OCI-LY1 (cell line): ENCODE results near the gene IL17RB.

ENCODE experiments used
- H2AFZ ChIP-seq: fragments of 200-600 bp; sonication (generic), shearing (Covaris generic); 2 replicates; pipeline ENCODE4 v1.6.0; 2014; ENCODE audit warnings: antibody characterized with exemption, mild to moderate bottlenecking, low read length
- H3F3A ChIP-seq: fragments of 200-600 bp; sonication (generic), shearing (Covaris generic); 2 replicates; pipeline ENCODE4 v1.6.0; 2014; ENCODE audit warnings: mild to moderate bottlenecking, antibody characterized with exemption, low read length, moderate library complexity; ENCODE audit not compliant: insufficient read depth
- H3K27ac ChIP-seq: fragments of 200-600 bp; sonication (generic); 2 replicates; pipeline ENCODE4 v1.5.1; 2014; ENCODE audit warnings: low read length, mixed run types, mild to moderate bottlenecking, low read depth; ENCODE audit not compliant: poor library complexity, severe bottlenecking
- H3K27me3 ChIP-seq: fragments of 200-600 bp; sonication (generic); 2 replicates; pipeline ENCODE4 v1.6.0; 2014; ENCODE audit warnings: antibody characterized with exemption, mild to moderate bottlenecking, low read length, moderate library complexity; ENCODE audit not compliant: insufficient read depth
- H3K36me3 ChIP-seq: fragments of 200-600 bp; sonication (generic); 2 replicates; pipeline ENCODE4 v1.6.1; 2014; ENCODE audit warnings: mild to moderate bottlenecking, antibody characterized with exemption, low read length, moderate library complexity, mixed read lengths; ENCODE audit not compliant: insufficient read depth
- H3K4me1 ChIP-seq: fragments of 200-600 bp; sonication (generic); 2 replicates; pipeline ENCODE4 v1.5.1; 2014; ENCODE audit warnings: mild to moderate bottlenecking, low read length, moderate library complexity; ENCODE audit not compliant: insufficient read depth, severe bottlenecking
- H3K4me2 ChIP-seq: fragments of 200-600 bp; sonication (generic), shearing (Covaris generic); 2 replicates; pipeline ENCODE4 v1.6.1; 2014; ENCODE audit warnings: low read length
- H3K4me3 ChIP-seq: fragments of 200-600 bp; sonication (generic); 2 replicates; pipeline ENCODE4 v1.5.1; 2014; ENCODE audit warnings: low read length, low read depth, mild to moderate bottlenecking, mixed read lengths; ENCODE audit not compliant: poor library complexity, severe bottlenecking
- H3K79me2 ChIP-seq: fragments of 200-600 bp; shearing (Covaris generic); 2 replicates; pipeline ENCODE4 v1.6.1; 2016; ENCODE audit warnings: mixed run types, low read length, mixed read lengths; ENCODE audit not compliant: insufficient read depth
- H3K9ac ChIP-seq: fragments of 200-600 bp; sonication (generic), shearing (Covaris generic); 2 replicates; pipeline ENCODE4 v1.6.1; 2014; ENCODE audit warnings: mild to moderate bottlenecking, low read length, mixed read lengths
- H3K9me2 ChIP-seq: fragments of 200-600 bp; sonication (generic), shearing (Covaris generic); 2 replicates; pipeline ENCODE4 v1.6.1; 2014; ENCODE audit warnings: low read depth, mild to moderate bottlenecking, low read length, mixed read lengths
- H3K9me3 ChIP-seq: fragments of 200-600 bp; shearing (Covaris generic); 2 replicates; pipeline ENCODE4 v1.6.1; 2014; ENCODE audit warnings: low read length, mixed read lengths
- H4K20me1 ChIP-seq: fragments of 200-600 bp; sonication (generic), shearing (Covaris generic); 2 replicates; pipeline ENCODE4 v1.6.0; 2016; ENCODE audit warnings: mild to moderate bottlenecking, low read length; ENCODE audit not compliant: insufficient read depth
- CTCF ChIP-seq: fragments of 200-600 bp; sonication (generic), shearing (Covaris generic); IDR thresholded peaks from 2 replicates; pipeline ENCODE4 v1.5.1; 2017; ENCODE audit warnings: mild to moderate bottlenecking, antibody characterized with exemption, low read length, moderate library complexity, mixed read lengths
- EZH2 ChIP-seq: fragments of 200-600 bp; sonication (generic), shearing (Covaris generic); IDR thresholded peaks from 2 replicates; pipeline ENCODE4 v1.8.0; 2017; ENCODE audit warnings: borderline replicate concordance, mixed run types, mild to moderate bottlenecking, antibody characterized with exemption, low read length, moderate library complexity, mixed read lengths

The IL17RB gene

GRCh38 chr3:53837331-53837730 is 9.0 kb upstream of the IL17RB start:
- Histone ChIP-seq H3K9me3 (no peaks in the 10 kb centered on the region), H3K79me2 (no peaks in the 10 kb centered on the region), H3K4me1 (no peaks in the 10 kb centered on the region), H3K27me3 (no peaks in the 10 kb centered on the region), H4K20me1 (no peaks in the 10 kb centered on the region), H3K4me2 (no peak overlapping the region), H3K27ac (no peak overlapping the region), H3K9ac (no peak overlapping the region), H3K9me2 (no peaks in the 10 kb centered on the region), H3F3A (no peaks in the 10 kb centered on the region), H2AFZ (no peak overlapping the region), H3K36me3 (no peaks in the 10 kb centered on the region), H3K4me3 (no peak overlapping the region)
- no peak for TF ChIP-seq EZH2
- no peak for TF ChIP-seq CTCF

GRCh38 chr3:53841296-53841695 is 5.1 kb upstream of the IL17RB start:
- Histone ChIP-seq H3K27ac (no peak overlapping the region), H3K79me2 (no peaks in the 10 kb centered on the region)

GRCh38 chr3:53842436-53843194 is 3.8 kb upstream of the IL17RB start:
- H3K36me3 ChIP-seq: no peaks in the 10 kb centered on the region
- H3K27me3 ChIP-seq: peaks cover 8% of the 10 kb centered on the region; the same call in 1 of the 2 replicates
- H3K9ac ChIP-seq: no peak overlapping the region
- H4K20me1 ChIP-seq: no peaks in the 10 kb centered on the region
- no peaks in the 10 kb centered on the region for H3F3A ChIP-seq
- H3K79me2 ChIP-seq: no peaks in the 10 kb centered on the region
- no peaks in the 10 kb centered on the region for H3K9me3 ChIP-seq
- no peak overlapping the region for H3K4me2 ChIP-seq
- TF ChIP-seq CTCF (no peak), EZH2 (no peak)
- no peak overlapping the region for H3K4me3 ChIP-seq
- H3K27ac ChIP-seq: no peak overlapping the region
- peaks cover 22% of the 10 kb centered on the region for H3K4me1 ChIP-seq
- no peaks in the 10 kb centered on the region for H3K9me2 ChIP-seq
- H2AFZ ChIP-seq: no peak overlapping the region

More at GRCh38 chr3:53841296-53841695, 5.1 kb upstream of the IL17RB start:
- Histone ChIP-seq H3K4me3 (no peak overlapping the region), H3K4me1 (peaks cover 17% of the 10 kb centered on the region), H3K36me3 (no peaks in the 10 kb centered on the region), H2AFZ (no peak overlapping the region), H3K4me2 (no peak overlapping the region), H4K20me1 (no peaks in the 10 kb centered on the region), H3K9ac (no peak overlapping the region), H3K9me2 (no peaks in the 10 kb centered on the region), H3K27me3 (peaks cover 8% of the 10 kb centered on the region; the same call in 1 of the 2 replicates), H3K9me3 (no peaks in the 10 kb centered on the region), H3F3A (no peaks in the 10 kb centered on the region)
- TF ChIP-seq EZH2: no peak
